ENCODE measurements around the gene KCNJ12.
A peak's percentile ranks its signal among the peaks of the same experiment; 100 is the strongest.
"Not testable (repeated sequence)": the region's sequence is repeated elsewhere in the genome, so short reads cannot be mapped to it uniquely, and the experiment has no call there.

The KCNJ12 gene

GRCh38 chr17:21422311-21423189 is 46.4 kb downstream of the KCNJ12 start:
- DNase-seq: not testable (repeated sequence)

DNA sequence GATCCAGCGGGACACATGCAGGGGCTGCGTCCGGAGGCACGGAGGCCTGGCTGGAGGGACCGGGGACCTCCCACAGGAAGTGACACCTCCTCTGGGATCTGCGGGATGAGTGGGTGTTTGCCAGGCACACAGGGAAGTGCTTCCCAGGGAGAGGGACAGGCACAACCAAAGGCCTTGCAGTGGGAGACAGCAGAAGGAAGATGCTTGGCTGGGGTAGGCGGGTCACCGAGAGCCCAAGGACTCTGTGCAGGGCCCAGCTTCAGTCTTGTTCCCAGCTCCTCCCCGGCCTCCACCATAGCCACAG is 47.0 kb downstream of the KCNJ12 start:
- not testable (repeated sequence) for DNase-seq

DNA sequence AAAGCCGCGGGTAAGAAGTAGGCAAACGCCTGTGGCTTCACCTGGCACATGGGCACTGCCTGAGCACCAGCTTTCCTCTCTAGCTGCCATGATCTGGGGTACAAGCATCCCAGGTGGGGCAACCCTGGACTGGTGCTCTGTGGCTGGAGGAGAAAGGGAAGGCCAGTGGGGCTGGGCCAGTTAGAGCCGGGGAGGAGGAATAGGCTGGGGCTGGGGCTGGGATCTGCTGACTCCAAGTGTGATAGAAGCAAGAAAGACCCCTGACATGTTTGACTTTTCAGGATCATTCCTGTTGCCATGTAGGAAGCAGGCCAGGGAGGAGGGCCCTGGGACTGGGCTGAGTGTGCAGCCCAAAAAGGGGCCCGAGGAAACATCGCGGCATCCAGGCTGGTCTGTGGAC is 48.5 kb downstream of the KCNJ12 start:
- not testable (repeated sequence) for DNase-seq

DNA sequence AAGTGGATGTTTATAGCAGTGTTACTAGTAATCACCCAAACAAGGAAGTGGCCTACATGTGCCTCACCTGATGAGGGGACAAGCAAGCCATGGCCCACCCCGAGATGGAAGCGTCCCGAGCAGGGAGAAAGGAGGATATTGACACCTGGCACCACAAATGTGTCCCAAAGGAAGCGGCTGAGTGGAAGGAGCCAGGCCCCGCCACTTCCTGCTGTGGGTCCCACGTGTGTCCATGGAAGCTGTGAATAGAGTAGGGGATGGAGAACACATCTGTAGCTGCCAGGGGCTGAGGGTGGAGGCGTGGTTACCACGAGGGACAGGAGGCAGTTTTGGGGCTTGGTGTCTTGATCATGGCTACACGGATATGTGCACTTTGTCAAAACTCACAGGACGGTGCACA is 49.2 kb downstream of the KCNJ12 start:
- no peak for DNase-seq

- DNase-seq: no peak
Measured at GRCh38 chr17:21425736-21426135, 49.6 kb downstream of the KCNJ12 start.

DNA sequence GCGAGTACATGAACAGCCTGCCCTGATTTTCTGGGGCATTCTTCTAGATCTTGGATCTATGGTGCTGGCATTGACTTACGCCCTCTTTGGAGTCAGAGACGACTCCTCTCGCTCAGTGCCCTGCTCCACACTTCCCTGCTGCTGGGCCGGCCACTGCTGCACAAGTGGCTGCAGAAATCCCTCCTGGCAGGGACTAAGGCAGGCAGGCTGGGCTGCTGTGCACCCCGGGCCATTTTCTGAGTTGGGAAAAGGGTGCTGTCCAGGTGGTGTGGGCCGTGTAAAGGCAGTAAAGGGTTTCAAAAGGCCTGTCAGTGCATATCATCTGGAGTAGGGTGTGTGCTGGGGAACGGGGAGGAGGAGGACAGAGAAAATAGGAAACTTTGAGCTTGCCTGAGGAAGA is 50.1 kb downstream of the KCNJ12 start:
- DNase-seq: not testable (repeated sequence)

DNA sequence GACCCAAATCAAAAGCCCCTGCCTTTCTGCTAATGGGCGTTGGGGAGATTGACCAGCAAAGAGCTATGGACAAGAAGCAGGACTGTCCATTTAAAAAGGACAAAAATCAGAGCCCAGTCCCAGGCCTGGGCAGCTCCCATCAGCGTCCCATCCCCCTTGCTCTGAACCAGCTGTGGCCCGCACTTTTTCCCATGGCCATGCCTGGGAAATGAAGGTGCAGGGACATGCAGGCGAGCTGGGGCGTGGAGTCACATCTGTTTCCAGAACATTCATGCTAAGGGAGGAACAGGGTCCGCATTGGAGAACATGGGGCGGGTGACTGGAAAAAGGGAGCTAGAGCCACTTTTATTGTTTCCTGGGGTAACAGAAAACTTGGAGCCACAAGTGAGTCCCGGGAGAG is 50.7 kb downstream of the KCNJ12 start:
- not testable (repeated sequence) for DNase-seq

DNA sequence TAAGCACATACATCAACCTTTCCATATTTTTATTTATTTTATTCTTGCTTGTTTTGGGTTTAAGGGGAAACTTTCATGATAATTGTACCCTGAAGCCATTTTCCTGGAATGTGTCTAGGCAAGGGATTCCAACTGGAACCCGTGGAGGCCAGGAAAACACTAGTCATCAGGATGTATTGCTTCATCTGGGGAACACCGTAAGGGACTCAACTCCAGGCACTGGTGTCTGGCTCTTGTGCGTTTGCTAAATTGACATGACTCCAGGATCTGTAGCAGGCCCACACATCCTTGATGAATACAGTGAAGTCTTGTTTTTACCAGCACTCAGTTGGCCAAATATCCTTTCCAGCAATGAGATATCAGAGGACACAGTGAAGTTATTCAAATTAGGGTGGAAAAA is 51.6 kb downstream of the KCNJ12 start:
- not testable (repeated sequence) for DNase-seq

GRCh38 chr17:21428752-21429424 is 52.7 kb downstream of the KCNJ12 start:
- not testable (repeated sequence) for DNase-seq

DNA sequence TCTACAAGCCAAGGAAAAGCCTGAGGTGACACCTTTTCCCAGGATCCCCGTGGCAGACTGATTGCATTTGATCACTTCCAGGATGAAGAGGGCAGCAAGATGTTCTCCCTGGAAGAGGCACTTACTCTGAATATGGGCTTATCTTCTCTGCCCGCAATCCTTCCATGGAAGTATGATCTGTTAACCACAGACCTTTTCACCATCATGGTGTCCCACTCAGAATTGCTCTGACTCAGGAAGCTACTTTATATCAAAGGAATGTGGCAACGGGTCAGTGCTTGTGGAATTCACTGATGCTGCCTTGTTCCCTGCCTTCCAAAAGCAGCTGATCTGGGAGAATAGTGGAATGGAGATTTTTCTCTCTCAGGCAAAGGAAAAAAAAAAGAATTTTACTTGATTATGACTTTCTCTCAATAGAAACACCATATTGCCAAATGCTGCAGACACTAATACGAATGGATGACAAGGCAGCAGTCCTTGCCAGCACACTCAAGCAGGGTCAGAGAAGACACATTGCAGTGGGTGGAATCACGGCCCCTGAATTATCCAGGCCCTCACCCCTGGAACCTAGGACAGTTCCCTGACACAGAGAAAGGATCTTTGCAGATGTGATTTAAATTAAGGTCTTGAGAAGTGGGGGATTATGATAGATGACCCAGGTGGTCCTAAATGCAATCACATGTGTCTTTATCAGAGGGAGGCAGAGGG is 53.9 kb downstream of the KCNJ12 start:
- DNase-seq: not testable (repeated sequence)

GRCh38 chr17:21433971-21434370 is 57.8 kb downstream of the KCNJ12 start:
- not testable (repeated sequence) for DNase-seq

DNA sequence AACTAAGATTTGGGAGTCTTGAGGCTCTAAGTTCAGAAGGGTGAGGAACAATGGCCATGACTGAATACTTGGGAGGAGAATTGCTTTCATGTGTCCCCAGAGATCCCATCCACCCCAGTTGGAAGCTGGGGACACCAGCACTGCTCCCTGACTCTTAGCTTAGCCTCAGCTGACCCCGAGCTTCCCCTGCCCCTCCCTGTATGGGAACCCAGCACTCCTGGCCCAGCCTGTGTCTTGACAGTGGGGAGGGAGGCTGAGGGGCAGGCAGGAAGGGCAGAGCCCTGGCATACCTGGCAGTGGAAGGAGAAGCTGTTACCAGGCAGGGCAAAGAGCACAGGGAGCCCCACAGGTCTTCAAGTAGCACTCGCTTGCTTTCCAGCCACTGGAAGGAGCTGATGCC is 58.8 kb downstream of the KCNJ12 start:
- not testable (repeated sequence) for DNase-seq

DNA sequence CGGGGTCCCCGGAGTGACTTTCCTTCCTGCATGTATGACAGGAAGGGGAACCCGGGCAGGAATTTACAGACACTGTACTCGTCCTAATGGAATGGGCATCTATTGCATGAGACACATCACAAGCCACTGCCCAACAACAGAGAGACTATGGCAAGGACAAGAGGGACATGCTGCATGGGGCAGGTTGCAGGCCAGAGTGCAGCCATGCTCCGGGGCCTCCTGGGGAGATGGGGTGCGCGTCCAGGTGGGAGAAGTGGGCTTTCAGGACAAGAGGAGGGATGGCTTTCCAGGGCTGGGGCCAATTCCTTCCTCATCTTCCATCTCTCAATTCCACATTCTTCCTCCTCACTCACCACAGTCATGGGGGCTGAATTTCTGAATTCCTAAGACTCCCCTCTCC is 60.3 kb downstream of the KCNJ12 start:
- not testable (repeated sequence) for DNase-seq

DNA sequence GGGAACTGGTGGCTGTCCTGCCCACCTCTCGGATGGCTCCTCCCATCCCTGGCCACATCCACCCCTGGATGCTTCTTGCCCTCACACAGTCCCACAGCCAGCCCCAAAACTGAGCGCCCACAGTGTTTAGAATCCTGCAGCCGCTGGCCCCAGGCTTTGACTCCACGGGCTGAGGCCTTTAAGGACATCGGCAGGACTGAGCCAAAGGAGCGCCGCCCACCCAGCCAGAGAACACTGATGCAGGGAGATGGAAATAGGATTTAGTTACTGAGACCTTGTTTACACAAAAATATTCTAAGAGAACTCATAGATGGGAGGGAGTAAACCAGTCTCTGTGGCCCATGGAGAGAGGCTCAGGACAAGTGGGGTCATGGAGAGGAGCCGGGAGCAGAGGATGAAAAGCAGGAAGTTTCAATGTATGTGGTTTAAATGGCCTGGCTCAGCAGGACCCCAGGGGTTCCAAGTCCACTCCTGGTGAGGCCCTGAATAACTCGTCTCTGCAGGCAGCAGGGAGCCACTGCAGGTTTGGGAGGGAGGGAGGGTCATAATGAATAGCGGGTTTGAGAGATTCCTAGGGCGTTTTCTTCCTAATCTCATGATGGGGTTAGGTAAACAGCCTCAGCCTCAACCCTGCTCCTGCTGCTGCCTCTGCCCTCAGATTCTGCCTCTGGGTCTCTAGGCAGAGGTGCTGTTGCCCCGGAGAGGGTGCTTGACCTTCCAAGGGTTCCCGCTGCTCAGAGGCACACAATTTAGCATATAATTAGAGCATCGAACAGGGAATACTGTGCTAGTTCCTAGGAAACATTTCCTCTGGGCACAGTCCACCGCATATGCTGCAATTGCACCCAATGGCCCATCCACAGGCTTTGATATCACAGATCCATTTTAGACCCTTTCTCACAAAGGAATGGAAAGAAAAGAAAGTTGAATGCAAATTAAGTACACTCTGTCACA is 61.0 kb downstream of the KCNJ12 start:
- DNase-seq: not testable (repeated sequence)

- not testable (repeated sequence) for DNase-seq
Measured at GRCh38 chr17:21438316-21439014, 62.3 kb downstream of the KCNJ12 start.

DNA sequence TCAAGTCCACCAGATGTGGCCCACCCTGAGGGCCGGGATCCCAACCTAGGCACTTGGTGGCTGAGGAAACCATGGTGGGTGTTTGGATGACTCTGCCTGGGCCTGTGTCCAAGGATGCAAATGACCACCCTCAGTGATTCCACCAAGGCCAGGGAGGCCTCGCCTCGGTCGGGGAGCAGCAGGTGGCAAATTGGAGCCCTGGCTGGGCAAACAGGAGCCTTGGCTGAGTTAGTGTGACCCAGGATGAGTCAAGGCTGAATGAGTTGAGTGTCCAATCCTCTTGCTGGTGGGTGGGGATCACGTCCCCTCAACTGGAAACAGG is 62.8 kb downstream of the KCNJ12 start:
- DNase-seq: not testable (repeated sequence)

DNA sequence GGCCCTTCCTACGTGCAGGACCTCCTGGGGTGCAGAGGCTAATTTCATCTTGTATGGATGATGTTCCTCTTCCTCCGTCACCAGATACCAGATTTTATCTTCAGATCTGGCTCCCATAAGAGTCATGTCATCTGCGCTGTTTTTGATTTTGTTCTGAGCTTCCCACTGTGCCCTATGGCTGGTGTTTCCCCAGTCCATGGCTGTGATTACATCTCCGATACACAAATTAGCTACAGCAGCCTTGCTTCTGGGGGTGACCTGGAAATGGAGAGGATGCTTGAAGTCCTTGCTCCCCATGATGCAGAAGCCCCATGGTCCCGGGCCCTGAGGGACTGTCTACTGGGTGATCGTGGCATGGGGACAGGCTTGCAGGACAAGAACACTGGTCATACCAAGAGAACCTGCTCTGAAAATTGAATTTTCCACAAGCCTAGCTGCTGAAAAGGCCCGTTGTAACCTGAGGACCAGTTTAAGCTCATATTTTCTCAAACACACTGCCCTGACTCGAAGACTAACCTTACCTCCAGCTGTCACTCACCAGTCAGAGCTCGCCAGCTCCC is 69.0 kb downstream of the KCNJ12 start:
- DNase-seq: no peak

- DNase-seq: not testable (repeated sequence)
Measured at GRCh38 chr17:21447552-21447951, 71.4 kb downstream of the KCNJ12 start.

- not testable (repeated sequence) for DNase-seq
Measured at GRCh38 chr17:21449891-21450290, 73.7 kb downstream of the KCNJ12 start.

DNA sequence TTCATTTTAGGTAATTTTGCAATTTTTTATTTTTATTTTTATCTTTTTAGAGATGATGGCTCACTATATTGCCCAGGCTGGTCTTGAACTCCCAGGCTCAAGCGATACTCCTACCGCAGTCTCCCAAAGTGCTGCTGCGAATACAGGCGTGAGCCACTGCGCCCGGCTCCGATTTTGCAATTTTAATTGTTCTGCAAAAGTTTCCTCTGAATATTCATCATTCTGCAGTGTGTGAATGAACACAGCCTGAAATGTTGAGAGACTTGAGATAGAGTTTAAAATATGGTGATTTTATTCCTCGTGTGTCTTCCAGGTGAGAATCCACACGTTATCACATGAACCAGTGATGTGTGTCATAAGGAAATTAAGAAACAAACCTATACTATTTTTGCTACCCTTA is 75.8 kb downstream of the KCNJ12 start:
- no peak for DNase-seq

DNA sequence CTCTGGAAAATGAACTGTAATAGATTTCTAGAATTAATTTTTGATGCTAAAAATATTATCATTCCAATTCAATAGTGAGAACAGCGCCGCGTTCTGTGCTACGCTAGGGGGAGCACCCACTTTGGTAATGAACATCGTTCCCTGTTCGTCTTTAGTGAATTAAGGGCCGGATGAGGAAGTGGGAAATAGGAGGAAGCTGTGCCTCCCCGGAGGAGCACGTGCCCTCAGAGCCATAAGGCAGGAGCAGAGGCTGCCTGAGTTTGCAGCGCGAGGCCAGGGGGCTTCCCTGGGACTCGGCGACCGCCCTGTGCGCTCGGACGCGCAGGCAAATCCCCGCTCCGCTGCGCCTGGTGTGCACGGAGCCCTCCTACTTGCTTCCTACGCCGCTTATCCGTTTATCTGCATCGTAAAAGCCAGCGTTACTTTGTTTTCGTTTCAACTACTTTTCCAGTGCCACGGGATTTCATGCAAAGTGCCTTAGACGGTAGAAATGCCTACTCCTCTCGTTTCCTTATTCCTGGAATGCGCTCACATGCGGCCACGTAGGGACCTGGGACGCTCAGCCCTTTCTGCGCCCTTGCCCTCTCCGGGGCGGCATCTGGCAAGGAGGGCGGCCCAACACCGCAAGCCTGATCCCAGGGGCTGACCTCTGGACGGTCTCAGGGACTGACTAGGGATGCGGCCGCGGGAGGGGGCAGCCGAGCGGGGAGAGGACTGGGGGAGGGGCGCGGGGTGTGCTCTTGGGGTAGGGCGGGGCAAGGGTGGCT is 76.4 kb downstream of the KCNJ12 start:
- peak; percentile 79 for DNase-seq
